Upper lobe of left lung (tissue), 4 donors: ENCODE results near the gene RNF17.

Experiments
- CTCF ChIP-seq, 6 experiments: fragments of 450-650 bp in 4 of 6; fragments of 200-600 bp in 2 of 6; sonication (generic) in 2 of 6; IDR thresholded peaks; one replicate each; pipeline ENCODE4 v1.5.1; 2016 to 2019; ENCODE audit warnings: antibody characterized with exemption in 6 of 6
- EP300 ChIP-seq, 4 donors: sonication (generic); formaldehyde crosslinking; IDR thresholded peaks; one replicate each; pipeline ENCODE4 v1.5.1; 2017; ENCODE audit warnings: antibody characterized with exemption in 4 of 4, control low read depth in 2 of 4
- POLR2A ChIP-seq, 4 donors: fragments of 450-650 bp; IDR thresholded peaks; one replicate each; pipeline ENCODE4 v1.5.1; 2016 to 2017; ENCODE audit warnings: antibody characterized with exemption in 4 of 4, mild to moderate bottlenecking in 2 of 4
- POLR2AphosphoS5 ChIP-seq, 2 donors: sonication (generic); formaldehyde crosslinking; IDR thresholded peaks; one replicate each; pipeline ENCODE4 v1.5.1; 2017; ENCODE audit warnings: antibody characterized with exemption in 2 of 2

- TF ChIP-seq CTCF (IDR thresholded peaks at IDR 0.05) (no peak), POLR2AphosphoS5 (IDR thresholded peaks at IDR 0.05) (no peak), POLR2A (IDR thresholded peaks at IDR 0.05) (no peak), EP300 (IDR thresholded peaks at IDR 0.05) (no peak)
Measured at GRCh38 chr13:24745516-24745860, 18.5 kb upstream of the RNF17 start.
